Measurements from ENCODE around the gene COL7A1. TPM values are rescaled to one million over a fixed set of nuclear protein-coding genes. Genes with fewer than 3 reads are reported as not detected.

Gene COL7A1
- total RNA-seq, 1 donor from 2014 or later: 3.7 TPM

DNA sequence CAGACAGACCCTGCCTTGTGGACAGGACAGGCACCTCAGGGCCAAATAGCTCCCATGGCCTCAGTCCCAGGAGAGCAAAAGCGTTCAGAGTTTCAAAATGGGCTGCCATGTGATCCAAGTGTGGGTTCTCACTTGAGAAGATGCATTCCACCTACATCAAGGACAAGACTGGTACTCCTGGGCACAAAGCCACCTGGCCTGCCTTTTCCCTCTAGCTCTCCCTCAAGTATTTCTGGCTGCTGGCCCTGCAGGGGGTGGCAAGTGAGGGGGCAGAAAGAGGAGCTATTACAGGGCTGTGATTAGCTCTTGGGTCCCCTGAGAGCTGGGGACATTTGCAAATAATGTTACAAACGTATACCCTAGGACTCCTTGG is 6.5 kb upstream of the COL7A1 start:
- Histone ChIP-seq H3K9me3 (no peaks in the 10 kb centered on the region), H3K27me3 (no peaks in the 10 kb centered on the region), H3K4me3 (no peak overlapping the region), H3K27ac (no peak overlapping the region), H3K36me3 (peaks cover 86% of the 10 kb centered on the region), H3K4me1 (no peaks in the 10 kb centered on the region)
- TF ChIP-seq, protein P1, sequence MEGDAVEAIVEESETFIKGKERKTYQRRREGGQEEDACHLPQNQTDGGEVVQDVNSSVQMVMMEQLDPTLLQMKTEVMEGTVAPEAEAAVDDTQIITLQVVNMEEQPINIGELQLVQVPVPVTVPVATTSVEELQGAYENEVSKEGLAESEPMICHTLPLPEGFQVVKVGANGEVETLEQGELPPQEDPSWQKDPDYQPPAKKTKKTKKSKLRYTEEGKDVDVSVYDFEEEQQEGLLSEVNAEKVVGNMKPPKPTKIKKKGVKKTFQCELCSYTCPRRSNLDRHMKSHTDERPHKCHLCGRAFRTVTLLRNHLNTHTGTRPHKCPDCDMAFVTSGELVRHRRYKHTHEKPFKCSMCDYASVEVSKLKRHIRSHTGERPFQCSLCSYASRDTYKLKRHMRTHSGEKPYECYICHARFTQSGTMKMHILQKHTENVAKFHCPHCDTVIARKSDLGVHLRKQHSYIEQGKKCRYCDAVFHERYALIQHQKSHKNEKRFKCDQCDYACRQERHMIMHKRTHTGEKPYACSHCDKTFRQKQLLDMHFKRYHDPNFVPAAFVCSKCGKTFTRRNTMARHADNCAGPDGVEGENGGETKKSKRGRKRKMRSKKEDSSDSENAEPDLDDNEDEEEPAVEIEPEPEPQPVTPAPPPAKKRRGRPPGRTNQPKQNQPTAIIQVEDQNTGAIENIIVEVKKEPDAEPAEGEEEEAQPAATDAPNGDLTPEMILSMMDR (IDR thresholded peaks at IDR 0.05): no peak
- intact Hi-C loops (cut with DNase I): no loop called here
- DNase-seq (no peak), ATAC-seq (no peak)

DNA sequence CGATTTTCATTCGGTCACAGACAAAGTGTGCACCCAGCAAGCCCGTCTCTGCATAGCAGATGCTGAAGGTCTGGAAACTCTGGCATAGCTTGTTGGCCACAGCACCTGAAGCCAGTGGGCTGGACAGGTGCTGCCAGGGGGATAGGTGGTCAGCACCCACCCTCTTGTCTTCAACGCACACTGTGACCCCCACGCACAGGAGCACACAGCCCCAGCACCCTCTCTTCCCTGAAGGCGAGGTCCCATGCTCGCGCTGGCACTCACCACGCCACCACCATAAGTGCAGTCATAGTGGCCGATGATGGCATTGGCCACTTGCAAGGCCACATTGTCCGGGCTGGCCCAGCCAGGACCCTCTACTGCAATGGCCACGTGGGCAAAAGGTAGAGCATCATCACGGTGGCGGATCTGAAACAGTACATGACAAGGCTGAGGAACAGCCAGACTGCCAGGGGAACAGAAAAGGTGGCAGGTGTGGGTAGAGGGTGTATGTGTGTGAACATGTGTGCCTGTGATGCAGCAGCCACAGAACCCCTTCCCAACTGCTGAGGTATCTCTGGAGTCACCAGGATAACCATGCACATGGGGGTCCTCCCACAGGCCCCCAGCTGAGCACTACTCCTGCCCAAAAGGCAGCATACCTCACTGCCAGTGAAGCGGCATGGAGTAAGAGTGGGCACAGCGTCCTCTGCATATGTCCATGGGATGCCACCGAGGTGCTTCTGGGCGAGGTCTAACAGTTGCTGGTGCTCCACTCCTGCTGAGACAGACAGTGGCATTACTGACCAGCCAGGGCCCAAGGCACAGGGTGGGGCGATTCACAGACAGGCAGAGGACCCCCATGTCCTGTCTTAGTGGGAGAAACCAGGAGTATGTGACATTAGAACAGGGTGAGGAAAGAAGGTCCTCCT is 5.8 kb upstream of the COL7A1 start:
- intact Hi-C loops (cut with DNase I): no loop called here
- TF ChIP-seq, protein P1 (IDR thresholded peaks at IDR 0.05): no peak

DNA sequence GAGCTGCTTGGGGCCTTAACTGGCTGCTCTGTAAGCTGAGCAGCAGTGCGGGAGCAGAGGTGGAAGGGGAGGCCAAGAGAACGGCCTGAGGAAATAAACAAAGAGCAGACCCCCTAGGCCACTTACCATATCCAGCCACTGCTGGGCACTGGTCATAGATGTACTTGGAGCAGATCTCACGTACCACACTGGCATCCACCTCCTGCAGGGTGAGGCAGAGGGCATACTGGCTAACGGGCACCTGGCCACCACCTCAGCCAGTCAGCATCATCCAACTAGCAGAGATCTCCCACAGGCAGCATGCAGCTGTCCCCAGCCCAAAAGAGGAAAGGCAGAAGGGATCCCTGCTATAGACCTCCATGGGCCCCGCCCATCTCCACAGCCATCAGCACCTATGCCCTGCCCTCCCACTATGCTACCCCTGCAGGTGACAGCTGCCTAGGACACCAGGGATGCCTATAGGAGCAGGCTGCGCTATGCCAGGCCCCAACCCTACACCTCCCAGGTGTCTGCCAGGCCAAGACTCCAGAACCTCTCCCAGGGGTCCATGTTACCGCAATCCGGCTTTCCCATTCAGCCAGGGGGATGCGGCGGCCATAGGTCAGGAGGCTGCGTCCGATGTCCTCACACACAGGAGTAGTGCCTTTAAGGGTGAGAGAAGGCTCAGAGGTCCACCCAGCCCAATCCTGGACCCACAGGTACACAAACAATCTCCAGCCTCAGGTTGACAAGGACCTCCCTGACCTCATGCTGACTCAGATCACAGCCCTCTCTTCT is 4.6 kb upstream of the COL7A1 start:
- TF ChIP-seq, protein P1 (IDR thresholded peaks at IDR 0.05): no peak
- DNase-seq (no peak), ATAC-seq (no peak)
- intact Hi-C loops (cut with DNase I): no loop called here
- H3K9me3 ChIP-seq: no peaks in the 10 kb centered on the region
- peaks cover 3% of the 10 kb centered on the region for H3K4me1 ChIP-seq
- no peak overlapping the region for H3K27ac ChIP-seq
- no peaks in the 10 kb centered on the region for H3K27me3 ChIP-seq
- H3K4me3 ChIP-seq: no peak overlapping the region
- H3K36me3 ChIP-seq: peaks cover 67% of the 10 kb centered on the region

More for the DNA sequence above, 5.8 kb upstream of the COL7A1 start:
- ATAC-seq: no peak
- no peaks in the 10 kb centered on the region for H3K9me3 ChIP-seq
- H3K4me3 ChIP-seq: no peak overlapping the region
- H3K4me1 ChIP-seq: no peaks in the 10 kb centered on the region
- peaks cover 79% of the 10 kb centered on the region for H3K36me3 ChIP-seq
- no peak for DNase-seq
- no peaks in the 10 kb centered on the region for H3K27me3 ChIP-seq
- no peak overlapping the region for H3K27ac ChIP-seq

DNA sequence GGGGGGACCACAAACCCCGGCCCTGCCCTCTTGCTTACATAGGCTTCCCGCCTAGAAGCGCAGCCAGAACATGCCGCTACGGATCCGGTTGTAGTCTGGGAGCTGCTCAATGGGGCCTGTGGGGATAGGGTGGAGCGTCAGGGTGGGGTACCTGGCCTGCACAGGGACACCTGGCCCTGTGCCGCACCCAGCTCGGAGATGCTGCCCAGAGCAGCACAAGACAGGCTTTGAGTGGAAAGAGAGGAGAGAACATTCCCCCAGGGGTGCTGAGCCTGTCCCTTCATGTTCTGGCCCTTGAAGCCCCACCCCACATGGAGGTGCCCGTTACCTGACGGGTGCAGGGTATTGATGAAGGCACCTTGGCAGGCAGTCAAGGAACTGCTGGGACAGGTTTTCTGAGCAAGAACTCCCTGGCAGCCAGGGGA is 4.0 kb upstream of the COL7A1 start:
- intact Hi-C loops (cut with DNase I): no loop called here
- no peak for DNase-seq

DNA sequence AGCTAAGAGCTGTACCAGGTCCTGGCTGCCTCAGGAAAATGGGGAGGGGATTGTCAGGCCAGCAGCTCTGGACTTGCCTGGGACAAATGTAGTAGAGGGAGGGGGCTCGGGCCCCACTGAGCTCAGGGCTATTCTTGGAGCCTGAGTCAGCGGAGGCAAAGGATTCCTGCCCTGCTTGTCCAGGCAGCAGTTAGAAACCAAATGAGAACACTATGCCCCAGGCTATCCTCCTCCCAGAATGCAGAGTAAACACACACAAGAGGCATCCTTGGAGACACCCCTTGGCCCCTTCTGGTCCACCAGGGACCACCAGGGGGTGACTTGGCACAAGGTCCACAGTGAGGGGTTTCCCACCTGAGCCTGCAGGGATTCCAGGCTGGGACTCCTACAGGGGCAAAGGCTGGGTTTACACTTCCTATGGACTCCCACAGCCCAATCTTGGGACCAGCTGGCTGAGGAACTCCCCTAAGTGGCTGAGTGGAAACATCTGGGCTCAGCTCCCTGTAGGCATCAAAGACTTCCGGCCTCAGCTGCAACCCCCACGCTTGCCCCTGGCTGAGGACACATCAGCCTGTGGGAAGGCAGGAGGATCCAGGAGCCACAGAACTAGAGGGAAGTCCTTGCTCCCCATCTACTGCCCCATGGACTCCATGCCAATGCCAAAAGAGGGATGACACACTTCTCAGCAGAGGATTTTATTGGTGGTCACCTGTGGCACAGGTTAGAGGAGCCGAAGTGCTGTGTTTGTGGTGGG is 3.4 kb upstream of the COL7A1 start:
- Histone ChIP-seq H3K27ac (peak overlapping the region; percentile 47), H3K4me1 (peaks cover 3% of the 10 kb centered on the region), H3K4me3 (no peak overlapping the region), H3K27me3 (peaks cover 7% of the 10 kb centered on the region), H3K9me3 (no peaks in the 10 kb centered on the region), H3K36me3 (peaks cover 55% of the 10 kb centered on the region)
- intact Hi-C loops (cut with DNase I): no loop called here
- ATAC-seq: no peak
- no peak for DNase-seq
- TF ChIP-seq, protein P1 (IDR thresholded peaks at IDR 0.05): no peak

More for the DNA sequence above, 4.0 kb upstream of the COL7A1 start:
- no peak overlapping the region for H3K4me3 ChIP-seq
- TF ChIP-seq, protein P1 (IDR thresholded peaks at IDR 0.05): no peak
- H3K4me1 ChIP-seq: peaks cover 3% of the 10 kb centered on the region
- peaks cover 61% of the 10 kb centered on the region for H3K36me3 ChIP-seq
- peak overlapping the region; percentile 14 for H3K27ac ChIP-seq
- peaks cover 4% of the 10 kb centered on the region for H3K27me3 ChIP-seq
- ATAC-seq: no peak
- no peaks in the 10 kb centered on the region for H3K9me3 ChIP-seq
